CD14-positive monocyte (primary cell): ENCODE measurements around the gene VWC2. TPM values are rescaled to one million over a fixed set of nuclear protein-coding genes. Genes with fewer than 3 reads are reported as not detected.
A peak's percentile ranks its signal among the peaks of the same experiment; 100 is the strongest.

Experiments
- DNase-seq, 3 donors: peaks; one replicate each; pipeline ENCODE4 v3.0.0-alpha.2; 2011 to 2022
- H2AFZ ChIP-seq: 2 replicates; pipeline ENCODE4 v1.6.0; 2012; ENCODE audit warnings: mild to moderate bottlenecking, low read depth, low read length, inconsistent platforms; ENCODE audit not compliant: insufficient read depth, poor library complexity, severe bottlenecking
- H3K27ac ChIP-seq, 2 donors: 1 replicate in 1 of 2; 2 replicates in 1 of 2; pipeline ENCODE4 v1.5.1; 2012 to 2013; ENCODE audit warnings: low read length in 2 of 2, control low read depth in 1 of 2, inconsistent platforms in 1 of 2, low read depth in 1 of 2, mild to moderate bottlenecking in 1 of 2
- H3K27me3 ChIP-seq, 2 donors: one replicate each; pipeline versions ENCODE4 v1.6.0 to v1.6.1; 2011 to 2013; ENCODE audit warnings: low read length in 2 of 2; ENCODE audit not compliant: control insufficient read depth in 2 of 2, insufficient read depth in 2 of 2
- H3K36me3 ChIP-seq, 2 donors: replicated peaks in 1 of 2; 1 replicate in 1 of 2; 2 replicates in 1 of 2; pipeline versions ENCODE4 v1.5.1 to v1.6.1; 2012 to 2013; ENCODE audit warnings: low read length in 2 of 2, control low read depth in 1 of 2, inconsistent platforms in 1 of 2, mild to moderate bottlenecking in 1 of 2; ENCODE audit not compliant: insufficient read depth in 2 of 2, control insufficient read depth in 1 of 2
- H3K4me1 ChIP-seq, 2 donors: 1 replicate in 1 of 2; 2 replicates in 1 of 2; pipeline versions ENCODE4 v1.5.1 to v1.6.1; 2012 to 2013; ENCODE audit warnings: low read length in 2 of 2, control low read depth in 1 of 2, inconsistent platforms in 1 of 2, mild to moderate bottlenecking in 1 of 2, moderate library complexity in 1 of 2; ENCODE audit not compliant: insufficient read depth in 2 of 2, control insufficient read depth in 1 of 2
- H3K4me2 ChIP-seq: replicated peaks from 2 replicates; pipeline ENCODE3; 2012; ENCODE audit warnings: low read length, moderate library complexity, mild to moderate bottlenecking; ENCODE audit not compliant: poor library complexity, severe bottlenecking; ENCODE audit errors: extremely low read depth
- H3K4me3 ChIP-seq, 3 experiments: fragments of 200-600 bp in 1 of 3; sonication (generic) in 1 of 3; replicated peaks in 1 of 3; 1 replicate in 2 of 3; 2 replicates in 1 of 3; pipeline ENCODE4 v1.5.1; 2011 to 2013; ENCODE audit warnings: low read length in 3 of 3, mild to moderate bottlenecking in 3 of 3, control low read depth in 2 of 3, low read depth in 2 of 3, inconsistent platforms in 1 of 3, moderate library complexity in 1 of 3
- H3K79me2 ChIP-seq: 2 replicates; pipeline ENCODE4 v1.6.0; 2012; ENCODE audit warnings: mild to moderate bottlenecking, control low read depth, inconsistent platforms, low read length, moderate library complexity; ENCODE audit not compliant: insufficient read depth
- H3K9ac ChIP-seq: 2 replicates; pipeline ENCODE4 v1.6.0; 2017; ENCODE audit warnings: low read length, mild to moderate bottlenecking; ENCODE audit not compliant: insufficient read depth, poor library complexity, severe bottlenecking
- H3K9me3 ChIP-seq, 2 donors: replicated peaks in 1 of 2; 1 replicate in 1 of 2; 2 replicates in 1 of 2; pipeline versions ENCODE4 v1.5.1 to v1.6.1; 2012 to 2013; ENCODE audit warnings: low read length in 2 of 2, control low read depth in 1 of 2; ENCODE audit not compliant: control insufficient read depth in 1 of 2, insufficient read depth in 1 of 2
- H4K20me1 ChIP-seq: 2 replicates; pipeline ENCODE4 v1.6.0; 2012; ENCODE audit warnings: mild to moderate bottlenecking, low read length, control low read depth, moderate library complexity; ENCODE audit not compliant: insufficient read depth
- H3K27ac Mint-ChIP-seq, 7 donors: one replicate each; pipeline ENCODE4 v1.8.0; 2020; ENCODE audit warnings: mild to moderate bottlenecking in 7 of 7, mixed read lengths in 7 of 7, moderate library complexity in 6 of 7, inconsistent platforms in 2 of 7
- H3K27me3 Mint-ChIP-seq, 3 donors: one replicate each; pipeline ENCODE4 v1.8.0; 2021 to 2022; ENCODE audit warnings: low read depth in 3 of 3, mild to moderate bottlenecking in 3 of 3, mixed read lengths in 3 of 3, moderate library complexity in 3 of 3, inconsistent platforms in 1 of 3
- H3K36me3 Mint-ChIP-seq, 2 donors: one replicate each; pipeline ENCODE4 v1.8.0; 2020; ENCODE audit warnings: mixed read lengths in 2 of 2, inconsistent platforms in 1 of 2, mild to moderate bottlenecking in 1 of 2
- H3K4me1 Mint-ChIP-seq: one replicate; pipeline ENCODE4 v1.8.0; 2020; ENCODE audit warnings: mild to moderate bottlenecking, mixed read lengths
- H3K4me3 Mint-ChIP-seq, 2 donors: one replicate each; pipeline ENCODE4 v1.8.0; 2020; ENCODE audit warnings: mild to moderate bottlenecking in 2 of 2, mixed read lengths in 2 of 2, moderate library complexity in 1 of 2
- H3K9me3 Mint-ChIP-seq, 7 donors: one replicate each; pipeline ENCODE4 v1.8.0; 2020 to 2022; ENCODE audit warnings: mixed read lengths in 7 of 7, mild to moderate bottlenecking in 6 of 7, moderate library complexity in 6 of 7, inconsistent platforms in 2 of 7
- WGBS: methylation state at CpG from one replicate; pipeline ENCODE4 v1.1.5; 2013; ENCODE audit warnings: missing lambda C conversion rate; ENCODE audit not compliant: insufficient coverage; 5-methylcytosine and 5-hydroxymethylcytosine counted together
- intact Hi-C, 2 donors: fragments of 100-400 bp; cut with micrococcal nuclease; formaldehyde crosslinking; loops; one replicate each; pipeline versions ENCODE4 v1.15.0 to v1.15.1; 2023
- polyA plus RNA-seq, 3 donors: library from polyadenylated mRNA; depleted of rRNA in 1 of 3; unstranded in 2 of 3; stranded (reverse) in 1 of 3; fragments of 300-500 nt in 2 of 3; fragments of >200 nt in 1 of 3; fragmentation: Illumina TruSeq in 2 of 3; gene quantifications; 1 replicate in 2 of 3; 2 replicates in 1 of 3; pipeline ENCODE4 v1.2.3, GENCODE V29; 2012 to 2021
- TF ChIP-seq, protein P1 (sequence below): fragments of 200-600 bp; IDR thresholded peaks from one replicate; pipeline ENCODE4 v1.8.0; 2022; ENCODE audit warnings: antibody characterized with exemption, mild to moderate bottlenecking

The VWC2 gene
- polyA plus RNA-seq, 3 donors: not detected

DNA sequence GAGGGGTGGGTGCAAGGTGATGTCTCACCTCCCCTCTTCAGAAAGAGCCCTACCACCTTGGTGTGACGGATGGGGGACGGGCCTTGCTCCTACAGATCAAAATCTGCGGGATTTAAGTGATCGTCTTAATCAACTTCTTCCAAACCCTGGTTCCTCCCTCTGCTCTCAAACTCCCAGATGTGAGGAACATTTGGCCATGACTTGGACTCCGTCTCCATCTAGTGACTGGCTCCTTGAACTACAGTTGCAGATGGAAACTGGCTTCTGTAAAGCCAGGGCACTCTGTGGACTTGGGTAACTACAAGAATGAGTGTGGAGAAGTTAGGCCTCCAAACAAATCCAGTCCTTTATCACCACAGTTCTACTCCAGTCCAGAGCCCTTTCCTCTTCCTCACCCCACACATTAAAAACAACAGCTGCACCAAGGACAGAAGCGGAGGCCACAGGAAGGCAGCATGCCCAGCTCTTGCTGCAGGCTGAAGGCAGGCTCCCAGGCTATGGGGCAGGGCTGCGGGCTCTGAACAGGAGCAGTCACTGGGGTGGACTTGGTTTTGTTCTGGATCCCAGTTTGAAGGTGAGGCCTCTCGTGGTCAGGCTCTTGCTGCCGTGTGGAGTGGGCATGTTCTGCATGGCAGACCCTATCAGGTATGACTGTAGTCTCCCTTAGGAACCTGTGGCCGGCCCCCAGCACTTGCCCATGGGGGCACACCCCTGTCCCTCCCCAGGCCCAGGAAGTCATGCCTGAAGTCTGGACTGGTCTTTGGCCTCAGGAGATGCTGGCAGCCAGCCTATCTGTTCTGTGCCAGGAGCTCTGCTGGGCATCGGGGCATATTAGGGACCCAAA, 79.4 kb downstream of the VWC2 start:
- H2AFZ ChIP-seq: no peak overlapping the region
- H3K27ac ChIP-seq: no peak overlapping the region
- H3K27ac Mint-ChIP-seq: no peak overlapping the region
- no peaks in the 10 kb centered on the region for H3K36me3 ChIP-seq
- peaks cover 2 to 7% (median 3%) of the 10 kb centered on the region in 3 donors for H3K27me3 Mint-ChIP-seq
- DNase-seq: peak in 2 of 3 donors; percentile 2 to 8
- H3K9ac ChIP-seq: no peak overlapping the region
- no peaks in the 10 kb centered on the region for H3K27me3 ChIP-seq
- H3K4me3 Mint-ChIP-seq: no peak overlapping the region
- WGBS: 58% methylated on average over 9 of the region's 11 CpGs
- no peaks in the 10 kb centered on the region for H4K20me1 ChIP-seq
- no peaks in the 10 kb centered on the region for H3K9me3 Mint-ChIP-seq
- H3K4me1 Mint-ChIP-seq: no peaks in the 10 kb centered on the region
- no peaks in the 10 kb centered on the region for H3K36me3 Mint-ChIP-seq
- H3K4me3 ChIP-seq: no peak overlapping the region
- H3K4me2 ChIP-seq: no peak overlapping the region
- H3K9me3 ChIP-seq: no peaks in the 10 kb centered on the region
- intact Hi-C loops: no loop called here
- no peaks in the 10 kb centered on the region for H3K4me1 ChIP-seq
- TF ChIP-seq, protein P1, sequence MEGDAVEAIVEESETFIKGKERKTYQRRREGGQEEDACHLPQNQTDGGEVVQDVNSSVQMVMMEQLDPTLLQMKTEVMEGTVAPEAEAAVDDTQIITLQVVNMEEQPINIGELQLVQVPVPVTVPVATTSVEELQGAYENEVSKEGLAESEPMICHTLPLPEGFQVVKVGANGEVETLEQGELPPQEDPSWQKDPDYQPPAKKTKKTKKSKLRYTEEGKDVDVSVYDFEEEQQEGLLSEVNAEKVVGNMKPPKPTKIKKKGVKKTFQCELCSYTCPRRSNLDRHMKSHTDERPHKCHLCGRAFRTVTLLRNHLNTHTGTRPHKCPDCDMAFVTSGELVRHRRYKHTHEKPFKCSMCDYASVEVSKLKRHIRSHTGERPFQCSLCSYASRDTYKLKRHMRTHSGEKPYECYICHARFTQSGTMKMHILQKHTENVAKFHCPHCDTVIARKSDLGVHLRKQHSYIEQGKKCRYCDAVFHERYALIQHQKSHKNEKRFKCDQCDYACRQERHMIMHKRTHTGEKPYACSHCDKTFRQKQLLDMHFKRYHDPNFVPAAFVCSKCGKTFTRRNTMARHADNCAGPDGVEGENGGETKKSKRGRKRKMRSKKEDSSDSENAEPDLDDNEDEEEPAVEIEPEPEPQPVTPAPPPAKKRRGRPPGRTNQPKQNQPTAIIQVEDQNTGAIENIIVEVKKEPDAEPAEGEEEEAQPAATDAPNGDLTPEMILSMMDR: peak; percentile 21
- H3K79me2 ChIP-seq: no peaks in the 10 kb centered on the region

GRCh38 chr7:49855281-49855980, 82.0 kb downstream of the VWC2 start:
- intact Hi-C loops: no loop called here

More at GRCh38 chr7:49855281-49855980, 82.0 kb downstream of the VWC2 start:
- no peaks in the 10 kb centered on the region for H3K36me3 ChIP-seq
- Mint-ChIP-seq H3K36me3 (no peaks in the 10 kb centered on the region), H3K9me3 (no peaks in the 10 kb centered on the region), H3K4me1 (no peaks in the 10 kb centered on the region), H3K27ac (no peak overlapping the region), H3K27me3 (peaks cover 0 to 3% (median 2%) of the 10 kb centered on the region in 3 donors), H3K4me3 (no peak overlapping the region)
- no peaks in the 10 kb centered on the region for H4K20me1 ChIP-seq
- 75% methylated on average over 3 of the region's 7 CpGs for WGBS
- no peak overlapping the region for H3K4me2 ChIP-seq
- H2AFZ ChIP-seq: no peak overlapping the region
- H3K4me1 ChIP-seq: no peaks in the 10 kb centered on the region
- TF ChIP-seq, protein P1: no peak
- no peak for DNase-seq
- H3K9ac ChIP-seq: no peak overlapping the region
- no peak overlapping the region for H3K4me3 ChIP-seq
- H3K27me3 ChIP-seq: no peaks in the 10 kb centered on the region
- H3K9me3 ChIP-seq: no peaks in the 10 kb centered on the region
- H3K79me2 ChIP-seq: no peaks in the 10 kb centered on the region
- no peak overlapping the region for H3K27ac ChIP-seq
